Endothelial cell of umbilical vein (primary cell): ENCODE measurements around the gene MALT1. TPM values are rescaled to one million over a fixed set of nuclear protein-coding genes. Genes with fewer than 3 reads are reported as not detected.
"Not testable (repeated sequence)": the region's sequence is repeated elsewhere in the genome, so short reads cannot be mapped to it uniquely, and the experiment has no call there.

Experiments used
- BruUV-seq: library from RNA; stranded (reverse); fragments of 400-500 nt; replicated peaks from 2 replicates; lab custom pipeline; 2021; lab: Mats Ljungman, UMichigan
- CTCF ChIA-PET: fragments of 300-600, 350-600 bp; sonication (Branson Sonifier 250); formaldehyde crosslinking; loops from one replicate; lab custom pipeline; 2021; ENCODE audit warnings: antibody characterized with exemption, inconsistent platforms; lab: Charles Lee
- POLR2A ChIA-PET: fragments of 300-600, 350-600 bp; sonication (Branson Sonifier 250); formaldehyde crosslinking; loops from one replicate; lab custom pipeline; 2021; ENCODE audit warnings: antibody characterized with exemption, inconsistent platforms; lab: Charles Lee
- DNase-seq: peaks from one replicate; pipeline ENCODE4 v3.0.0-alpha.2; 2011; ENCODE audit warnings: low read depth, low spot score
- FAIRE-seq: peaks from 2 replicates; lab custom pipeline; 2011; peaks lifted over from hg19 to GRCh38; lab: Jason Lieb, UNC
- H2AFZ ChIP-seq: 2 replicates; pipeline ENCODE4 v1.6.0; 2012; ENCODE audit warnings: low read depth, low read length, control low read depth, inconsistent platforms
- H3K27ac ChIP-seq: 2 replicates; pipeline ENCODE4 v1.5.1; 2011; ENCODE audit warnings: low read depth, mild to moderate bottlenecking, control low read depth, low read length, moderate library complexity; ENCODE audit not compliant: insufficient read depth
- H3K27me3 ChIP-seq, 2 experiments: 2 replicates each; pipeline versions ENCODE4 v1.6.0 to v1.6.1; 2011; ENCODE audit warnings: low read length in 2 of 2, mixed read lengths in 1 of 2; ENCODE audit not compliant: control insufficient read depth in 2 of 2, insufficient read depth in 2 of 2
- H3K36me3 ChIP-seq, 2 experiments: 2 replicates in 1 of 2; 3 replicates in 1 of 2; pipeline ENCODE4 v1.5.1; 2011; ENCODE audit warnings: low read length in 2 of 2, mild to moderate bottlenecking in 1 of 2, moderate library complexity in 1 of 2; ENCODE audit not compliant: control insufficient read depth in 2 of 2, insufficient read depth in 2 of 2; ENCODE audit errors: extremely low read depth in 1 of 2
- H3K4me1 ChIP-seq: 3 replicates; pipeline ENCODE4 v1.5.1; 2011; ENCODE audit warnings: mild to moderate bottlenecking, low read length; ENCODE audit not compliant: control insufficient read depth, insufficient read depth; ENCODE audit errors: extremely low read depth
- H3K4me2 ChIP-seq: 2 replicates; pipeline ENCODE4 v1.6.1; 2011; ENCODE audit warnings: low read length, control low read depth, mixed read lengths; ENCODE audit not compliant: insufficient read depth
- H3K4me3 ChIP-seq, 3 experiments: fragments of 200-600 bp in 1 of 3; sonication (generic), shearing (Covaris generic) in 1 of 3; replicated peaks in 1 of 3; 2 replicates each; pipeline ENCODE4 v1.5.1; 2011 to 2016; ENCODE audit warnings: control low read depth in 3 of 3, low read length in 3 of 3, mild to moderate bottlenecking in 2 of 3, inconsistent platforms in 1 of 3, low read depth in 1 of 3, moderate library complexity in 1 of 3; ENCODE audit not compliant: insufficient read depth in 1 of 3
- H3K79me2 ChIP-seq: 2 replicates; pipeline ENCODE4 v1.6.0; 2012; ENCODE audit warnings: low read length, inconsistent platforms; ENCODE audit not compliant: control insufficient read depth, insufficient read depth
- H3K9ac ChIP-seq: replicated peaks from 2 replicates; pipeline ENCODE3; 2011; ENCODE audit warnings: low read length, control low read depth; ENCODE audit not compliant: insufficient read depth; ENCODE audit errors: extremely low read depth
- H3K9me1 ChIP-seq: replicated peaks from 3 replicates; pipeline ENCODE4 v1.6.0; 2011; ENCODE audit warnings: mild to moderate bottlenecking, low read length; ENCODE audit not compliant: control insufficient read depth, insufficient read depth; ENCODE audit errors: extremely low read depth
- H3K9me3 ChIP-seq: replicated peaks from 2 replicates; pipeline ENCODE4 v1.5.1; 2012; ENCODE audit warnings: low read length, inconsistent platforms; ENCODE audit not compliant: control insufficient read depth, insufficient read depth
- H4K20me1 ChIP-seq: replicated peaks from 2 replicates; pipeline ENCODE3; 2011; ENCODE audit warnings: mild to moderate bottlenecking, low read length; ENCODE audit not compliant: control insufficient read depth, insufficient read depth; ENCODE audit errors: extremely low read depth
- EZH2 ChIP-seq: IDR thresholded peaks from 2 replicates; pipeline ENCODE4 v1.6.1; 2012; ENCODE audit warnings: borderline replicate concordance, low read depth, mild to moderate bottlenecking, moderate library complexity, low read length, inconsistent platforms; ENCODE audit not compliant: severe bottlenecking
- FOS ChIP-seq: IDR thresholded peaks from 2 replicates; pipeline ENCODE4 v1.6.1; 2011; ENCODE audit warnings: mild to moderate bottlenecking, low read length, moderate library complexity, borderline replicate concordance; ENCODE audit not compliant: insufficient read depth
- GATA2 ChIP-seq: IDR thresholded peaks from 2 replicates; pipeline ENCODE4 v1.7.0; 2011; ENCODE audit warnings: low read depth, mild to moderate bottlenecking, moderate library complexity, mixed read lengths, low read length; ENCODE audit not compliant: insufficient read length, insufficient read depth
- JUN ChIP-seq: IDR thresholded peaks from 2 replicates; pipeline ENCODE4 v1.6.1; 2011; ENCODE audit warnings: borderline replicate concordance, low read depth; ENCODE audit not compliant: insufficient read length, insufficient read depth
- MYC ChIP-seq: IDR thresholded peaks from one replicate; pipeline ENCODE4 v1.6.1; 2011; ENCODE audit warnings: mild to moderate bottlenecking, low read depth, low read length
- POLR2A ChIP-seq: IDR thresholded peaks from 2 replicates; pipeline ENCODE4 v1.6.1; 2012; ENCODE audit warnings: low read depth, mild to moderate bottlenecking, control low read depth, low read length
- POLR2AphosphoS5 ChIP-seq: IDR thresholded peaks from 2 replicates; pipeline ENCODE4 v1.6.1; 2012; ENCODE audit warnings: low read depth, mild to moderate bottlenecking, control low read depth, low read length, moderate library complexity; ENCODE audit not compliant: insufficient read depth
- dilution Hi-C: fragments of 300-500 bp; cut with MboI; formaldehyde crosslinking; loops from one replicate; pipeline ENCODE4 v1.15.0; 2019; ENCODE audit warnings: low sequenced_read_pairs; ENCODE audit not compliant: extremely low pct_ligation_motif_present
- intact Hi-C: fragments of 100-400 bp; cut with micrococcal nuclease; formaldehyde crosslinking; loops from one replicate; pipeline ENCODE4 v1.10.0; 2022
- polyA plus RNA-seq, 4 experiments: library from polyadenylated mRNA; depleted of rRNA in 3 of 4; stranded (reverse) in 3 of 4; unstranded in 1 of 4; fragments of >200 nt; gene quantifications; 2 replicates each; pipeline versions ENCODE4 v1.2.1 to v1.2.3, GENCODE V29; 2011 to 2012; ENCODE audit warnings: missing spikeins in 1 of 4
- total RNA-seq: library from RNA; stranded (reverse); gene quantifications from 2 replicates; pipeline ENCODE4 v1.2.3, GENCODE V29; 2021
- TF ChIP-seq, protein P1 (sequence below): IDR thresholded peaks from 2 replicates; pipeline ENCODE4 v1.6.1; 2011; ENCODE audit not compliant: insufficient read depth, insufficient read length
- TF ChIP-seq, protein P2 (sequence below), 2 donors: IDR thresholded peaks; 1 replicate in 1 of 2; 2 replicates in 1 of 2; pipeline ENCODE4 v1.5.1; 2011; ENCODE audit warnings: low read length in 2 of 2, mild to moderate bottlenecking in 2 of 2, moderate library complexity in 2 of 2, control low read depth in 1 of 2, inconsistent platforms in 1 of 2, low read depth in 1 of 2; ENCODE audit not compliant: insufficient read depth in 1 of 2; ENCODE audit errors: extremely low read depth in 1 of 2

The MALT1 gene
- total and polyA plus RNA-seq, 2 donors (not counting 3 experiments of a cell fraction or from before 2014, with no cell fraction given) = 2.8 to 5.1 TPM

DNA sequence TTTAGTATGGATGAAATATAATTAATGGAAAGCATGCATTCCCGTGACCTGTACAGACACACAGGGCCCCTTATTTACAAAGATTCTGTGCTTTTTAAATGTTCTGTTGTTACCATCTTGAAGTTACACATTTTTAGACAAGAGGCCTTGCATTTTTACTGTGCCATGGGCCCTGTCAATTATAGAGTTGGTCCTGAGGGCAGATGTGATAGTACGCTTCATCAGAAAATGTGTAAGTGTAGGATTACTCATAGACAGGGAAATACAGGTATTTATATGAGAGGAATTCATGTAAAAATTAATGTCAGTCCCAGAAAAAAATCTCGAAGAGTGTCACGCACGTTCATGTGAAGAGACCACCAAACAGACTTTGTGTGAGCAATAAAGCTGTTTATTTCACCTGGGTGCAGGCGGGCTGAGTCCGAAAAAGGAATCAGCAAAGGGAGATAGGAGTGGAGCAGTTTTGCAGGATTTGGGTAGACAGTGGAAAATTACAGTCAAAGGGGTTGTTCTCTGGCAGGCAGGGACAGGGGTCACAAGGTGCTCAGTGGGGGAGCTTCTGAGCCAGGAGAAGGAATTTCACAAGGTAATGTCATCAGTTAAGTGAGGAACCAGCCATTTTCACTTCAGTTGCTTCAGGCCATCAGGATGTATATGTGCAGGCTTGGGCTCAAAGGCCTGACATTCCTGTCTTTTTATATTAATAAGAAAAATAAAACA lies 30.2 kb upstream of the MALT1 start:
- Histone ChIP-seq H3K27ac (no peak overlapping the region), H3K36me3 (no peaks in the 10 kb centered on the region), H2AFZ (no peak overlapping the region), H3K4me2 (no peak overlapping the region), H3K4me3 (no peak overlapping the region), H4K20me1 (no peaks in the 10 kb centered on the region), H3K9ac (no peak overlapping the region), H3K79me2 (no peaks in the 10 kb centered on the region), H3K9me3 (no peaks in the 10 kb centered on the region), H3K27me3 (peaks cover 0 to 2% of the 10 kb centered on the region in 2 experiments), H3K9me1 (no peaks in the 10 kb centered on the region), H3K4me1 (no peaks in the 10 kb centered on the region)
- intact Hi-C loops (no loop called here), dilution Hi-C loops (no loop called here)
- CTCF ChIA-PET = no interaction called here
- POLR2A ChIA-PET = no interaction called here
- FAIRE-seq (no peak), DNase-seq (no peak)
- TF ChIP-seq POLR2AphosphoS5 = no peak
- TF ChIP-seq GATA2 = no peak
- TF ChIP-seq FOS = no peak
- TF ChIP-seq, protein P1, sequence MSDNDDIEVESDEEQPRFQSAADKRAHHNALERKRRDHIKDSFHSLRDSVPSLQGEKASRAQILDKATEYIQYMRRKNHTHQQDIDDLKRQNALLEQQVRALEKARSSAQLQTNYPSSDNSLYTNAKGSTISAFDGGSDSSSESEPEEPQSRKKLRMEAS = no peak
- no peak for TF ChIP-seq JUN
- TF ChIP-seq, protein P2, sequence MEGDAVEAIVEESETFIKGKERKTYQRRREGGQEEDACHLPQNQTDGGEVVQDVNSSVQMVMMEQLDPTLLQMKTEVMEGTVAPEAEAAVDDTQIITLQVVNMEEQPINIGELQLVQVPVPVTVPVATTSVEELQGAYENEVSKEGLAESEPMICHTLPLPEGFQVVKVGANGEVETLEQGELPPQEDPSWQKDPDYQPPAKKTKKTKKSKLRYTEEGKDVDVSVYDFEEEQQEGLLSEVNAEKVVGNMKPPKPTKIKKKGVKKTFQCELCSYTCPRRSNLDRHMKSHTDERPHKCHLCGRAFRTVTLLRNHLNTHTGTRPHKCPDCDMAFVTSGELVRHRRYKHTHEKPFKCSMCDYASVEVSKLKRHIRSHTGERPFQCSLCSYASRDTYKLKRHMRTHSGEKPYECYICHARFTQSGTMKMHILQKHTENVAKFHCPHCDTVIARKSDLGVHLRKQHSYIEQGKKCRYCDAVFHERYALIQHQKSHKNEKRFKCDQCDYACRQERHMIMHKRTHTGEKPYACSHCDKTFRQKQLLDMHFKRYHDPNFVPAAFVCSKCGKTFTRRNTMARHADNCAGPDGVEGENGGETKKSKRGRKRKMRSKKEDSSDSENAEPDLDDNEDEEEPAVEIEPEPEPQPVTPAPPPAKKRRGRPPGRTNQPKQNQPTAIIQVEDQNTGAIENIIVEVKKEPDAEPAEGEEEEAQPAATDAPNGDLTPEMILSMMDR (IDR thresholded peaks at IDR 0.05; ENCODE audit: extremely low read depth in 1 of 2, insufficient read depth in 1 of 2, low read depth in 1 of 2, low read length in 2 of 2) = no peak
- TF ChIP-seq EZH2 = no peak
- no peak for TF ChIP-seq POLR2A
- no peak for TF ChIP-seq MYC
- BruUV-seq = no TSS peak

DNA sequence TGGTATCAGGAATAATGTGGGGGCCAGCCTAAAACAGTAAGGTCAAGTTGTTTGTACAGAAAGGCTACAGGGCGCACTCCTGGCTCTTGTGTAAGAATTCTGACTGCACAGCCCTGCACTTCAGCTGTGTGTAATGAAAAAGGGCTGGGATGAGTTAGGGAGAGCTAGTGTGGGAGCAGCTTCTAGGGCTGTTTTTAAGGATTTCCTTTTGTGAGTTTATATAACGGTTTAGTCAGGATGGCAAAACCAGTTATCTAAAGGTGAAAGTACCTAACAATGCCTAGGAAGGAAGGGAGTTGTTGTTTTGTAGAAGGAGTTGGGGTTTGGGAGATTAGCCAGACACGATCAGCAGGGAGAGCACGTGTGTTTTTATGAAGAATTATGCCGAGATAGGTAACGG lies 27.7 kb upstream of the MALT1 start:
- H3K9ac ChIP-seq, BruUV-seq, FAIRE-seq, H3K36me3 ChIP-seq, DNase-seq, H3K4me2 ChIP-seq, H3K79me2 ChIP-seq, H3K27me3 ChIP-seq, H3K4me1 ChIP-seq, H3K9me1 ChIP-seq, H3K27ac ChIP-seq, H3K4me3 ChIP-seq, H2AFZ ChIP-seq, intact Hi-C loops, POLR2A ChIA-PET, dilution Hi-C loops, H3K9me3 ChIP-seq, H4K20me1 ChIP-seq: not testable (repeated sequence)
- CTCF ChIA-PET = interaction anchor here (1.2 kb wide), 1 partner anchor 120 kb away, joined by 3 read pairs; no protein-coding TSS in a partner anchor
